IMR-90 (cell line): ENCODE data around the gene TGFBR2. TPM values are rescaled to one million over a fixed set of nuclear protein-coding genes. Genes with fewer than 3 reads are reported as not detected.

ENCODE experiments used
- ATAC-seq: fragments of 200-7000 bp; cut with Tn5 transposase; 2 replicates; pipeline ENCODE4 v1.9.1; 2020; ENCODE audit warnings: low read depth, mild to moderate bottlenecking, moderate library complexity
- BruUV-seq: library from RNA; stranded (reverse); fragments of 400-500 nt; replicated peaks from 2 replicates; lab custom pipeline; 2021; lab: Mats Ljungman, UMichigan
- CTCF ChIA-PET: fragments of 300-600 bp; formaldehyde crosslinking; extraction: SDS; loops from one replicate; lab custom pipeline; 2021; ENCODE audit warnings: antibody characterized with exemption; lab: Yijun Ruan, JAX
- POLR2A ChIA-PET: fragments of 300-600 bp; sonication (Branson Sonifier 250); formaldehyde crosslinking; loops from one replicate; lab custom pipeline; 2022; ENCODE audit warnings: antibody characterized with exemption; ENCODE audit not compliant: unreplicated experiment; lab: Charles Lee
- DNase-seq: peaks from one replicate; pipeline ENCODE4 v3.0.0; 2013
- H2AFZ ChIP-seq: replicated peaks from 2 replicates; pipeline ENCODE3; 2013; ENCODE audit warnings: low read length, mild to moderate bottlenecking; ENCODE audit not compliant: poor library complexity
- H2AK5ac ChIP-seq: 2 replicates; pipeline ENCODE4 v1.6.1; 2013; ENCODE audit warnings: low read depth, low read length, inconsistent platforms
- H2AK9ac ChIP-seq: replicated peaks from 2 replicates; pipeline ENCODE3; 2013; ENCODE audit warnings: mild to moderate bottlenecking, low read depth, low read length, moderate library complexity; ENCODE audit not compliant: poor library complexity
- H2BK120ac ChIP-seq: 2 replicates; pipeline ENCODE4 v1.6.1; 2013; ENCODE audit warnings: low read depth, low read length, inconsistent platforms
- H2BK15ac ChIP-seq: 3 replicates; pipeline ENCODE4 v1.6.1; 2013; ENCODE audit warnings: low read depth, low read length, inconsistent platforms
- H2BK20ac ChIP-seq: 2 replicates; pipeline ENCODE4 v1.6.1; 2013; ENCODE audit warnings: low read depth, mild to moderate bottlenecking, inconsistent platforms, low read length, moderate library complexity
- H2BK5ac ChIP-seq: 2 replicates; pipeline ENCODE4 v1.6.1; 2013; ENCODE audit warnings: mild to moderate bottlenecking, low read depth, low read length, inconsistent platforms; ENCODE audit not compliant: poor library complexity, severe bottlenecking
- H3K14ac ChIP-seq: replicated peaks from 2 replicates; pipeline ENCODE4 v1.6.1; 2013; ENCODE audit warnings: low read depth, low read length, inconsistent platforms
- H3K18ac ChIP-seq: 2 replicates; pipeline ENCODE4 v1.6.1; 2013; ENCODE audit warnings: low read depth, low read length, control low read depth
- H3K23ac ChIP-seq: 2 replicates; pipeline ENCODE4 v1.6.1; 2013; ENCODE audit warnings: low read depth, low read length, inconsistent platforms
- H3K27ac ChIP-seq: 2 replicates; pipeline ENCODE4 v1.5.1; 2013; ENCODE audit warnings: mild to moderate bottlenecking, control low read depth, low read length; ENCODE audit not compliant: insufficient read depth
- H3K27me3 ChIP-seq: 2 replicates; pipeline ENCODE4 v1.6.1; 2013; ENCODE audit warnings: low read length; ENCODE audit not compliant: control insufficient read depth, insufficient read depth
- H3K36me3 ChIP-seq: 2 replicates; pipeline ENCODE4 v1.6.1; 2013; ENCODE audit warnings: low read length, mixed read lengths; ENCODE audit not compliant: control insufficient read depth, insufficient read depth
- H3K4ac ChIP-seq: 2 replicates; pipeline ENCODE4 v1.6.1; 2013; ENCODE audit warnings: low read depth, low read length, inconsistent platforms
- H3K4me1 ChIP-seq: 2 replicates; pipeline ENCODE4 v1.6.1; 2013; ENCODE audit warnings: low read length, mixed read lengths; ENCODE audit not compliant: control insufficient read depth, insufficient read depth
- H3K4me2 ChIP-seq: 2 replicates; pipeline ENCODE4 v1.6.1; 2013; ENCODE audit warnings: low read depth, mild to moderate bottlenecking, control low read depth, low read length, moderate library complexity
- H3K4me3 ChIP-seq: 2 replicates; pipeline ENCODE4 v1.5.1; 2013; ENCODE audit warnings: low read depth, mild to moderate bottlenecking, control low read depth, low read length, moderate library complexity; ENCODE audit not compliant: insufficient read depth
- H3K56ac ChIP-seq: 2 replicates; pipeline ENCODE4 v1.6.1; 2013; ENCODE audit warnings: low read length, inconsistent platforms; ENCODE audit not compliant: insufficient read depth; ENCODE audit errors: extremely low read depth
- H3K79me1 ChIP-seq, 2 experiments: 2 replicates each; pipeline ENCODE4 v1.6.1; 2013; ENCODE audit warnings: low read length in 2 of 2, inconsistent platforms in 1 of 2, low read depth in 1 of 2
- H3K9ac ChIP-seq: 2 replicates; pipeline ENCODE4 v1.6.1; 2013; ENCODE audit warnings: low read depth, low read length, control low read depth
- H3K9me1 ChIP-seq: 2 replicates; pipeline ENCODE4 v1.6.1; 2013; ENCODE audit warnings: low read length, inconsistent platforms; ENCODE audit not compliant: insufficient read depth
- H3K9me3 ChIP-seq: 2 replicates; pipeline ENCODE4 v1.6.1; 2013; ENCODE audit warnings: low read length; ENCODE audit not compliant: control insufficient read depth, insufficient read depth
- H4K20me1 ChIP-seq: 2 replicates; pipeline ENCODE4 v1.6.1; 2013; ENCODE audit warnings: low read length, inconsistent platforms; ENCODE audit not compliant: insufficient read depth
- H4K5ac ChIP-seq: 2 replicates; pipeline ENCODE4 v1.6.1; 2013; ENCODE audit warnings: mild to moderate bottlenecking, low read depth, low read length, control low read depth
- H4K8ac ChIP-seq, 2 experiments: 2 replicates each; pipeline ENCODE4 v1.6.1; 2013; ENCODE audit warnings: low read depth in 2 of 2, low read length in 2 of 2, control low read depth in 1 of 2, inconsistent platforms in 1 of 2
- H4K91ac ChIP-seq: 2 replicates; pipeline ENCODE4 v1.6.1; 2013; ENCODE audit warnings: low read depth, low read length, inconsistent platforms; ENCODE audit not compliant: insufficient read depth
- BHLHE40 ChIP-seq: fragments of 150-350 bp; IDR thresholded peaks from 2 replicates; pipeline ENCODE4 v1.6.1; 2016; ENCODE audit warnings: mild to moderate bottlenecking, low read depth, low read length
- CEBPB ChIP-seq: IDR thresholded peaks from 2 replicates; pipeline ENCODE4 v1.6.1; 2012; ENCODE audit warnings: low read depth, low read length, improper control_type of control experiment
- RFX5 ChIP-seq: IDR thresholded peaks from 2 replicates; pipeline ENCODE4 v1.8.0; 2012; ENCODE audit warnings: low read depth, mild to moderate bottlenecking, low read length, moderate library complexity
- WGBS, 2 experiments: methylation state at CpG; one replicate each; pipeline versions ENCODE4 v1.1.5 to v1.1.7; 2013; ENCODE audit warnings: missing lambda C conversion rate in 2 of 2; ENCODE audit not compliant: insufficient read length in 1 of 2; ENCODE audit errors: extremely low coverage in 2 of 2; 5-methylcytosine and 5-hydroxymethylcytosine counted together
- dilution Hi-C: fragments of 300-500 bp; cut with HindIII; formaldehyde crosslinking; loops from one replicate; pipeline ENCODE4 v1.14.3; 2018; ENCODE audit warnings: low sequenced_read_pairs; ENCODE audit not compliant: unreplicated experiment
- in situ Hi-C: fragments of 300-500 bp; cut with MboI; formaldehyde crosslinking; loops from 3 replicates; pipeline ENCODE4 v1.14.3; 2019; ENCODE audit warnings: low sequenced_read_pairs, inconsistent platforms, mixed read lengths
- intact Hi-C: fragments of 100-400 bp; cut with micrococcal nuclease; formaldehyde crosslinking; loops from 2 replicates; pipeline ENCODE4 v1.10.0; 2022
- polyA plus RNA-seq, 3 experiments: library from polyadenylated mRNA; depleted of rRNA; stranded (reverse); fragments of >200 nt; gene quantifications; 2 replicates each; pipeline ENCODE4 v1.2.3, GENCODE V29; 2012; ENCODE audit warnings: low replicate concordance in 1 of 3
- total RNA-seq: library from RNA; depleted of rRNA; stranded (reverse); fragments of >200 nt; gene quantifications from 2 replicates; pipeline ENCODE4 v1.2.3, GENCODE V29; 2012

TGFBR2 gene
- total and polyA plus RNA-seq, 2 of the 4 experiments (the other 2 are of a cell fraction) = 63.7 to 87.5 TPM

DNA sequence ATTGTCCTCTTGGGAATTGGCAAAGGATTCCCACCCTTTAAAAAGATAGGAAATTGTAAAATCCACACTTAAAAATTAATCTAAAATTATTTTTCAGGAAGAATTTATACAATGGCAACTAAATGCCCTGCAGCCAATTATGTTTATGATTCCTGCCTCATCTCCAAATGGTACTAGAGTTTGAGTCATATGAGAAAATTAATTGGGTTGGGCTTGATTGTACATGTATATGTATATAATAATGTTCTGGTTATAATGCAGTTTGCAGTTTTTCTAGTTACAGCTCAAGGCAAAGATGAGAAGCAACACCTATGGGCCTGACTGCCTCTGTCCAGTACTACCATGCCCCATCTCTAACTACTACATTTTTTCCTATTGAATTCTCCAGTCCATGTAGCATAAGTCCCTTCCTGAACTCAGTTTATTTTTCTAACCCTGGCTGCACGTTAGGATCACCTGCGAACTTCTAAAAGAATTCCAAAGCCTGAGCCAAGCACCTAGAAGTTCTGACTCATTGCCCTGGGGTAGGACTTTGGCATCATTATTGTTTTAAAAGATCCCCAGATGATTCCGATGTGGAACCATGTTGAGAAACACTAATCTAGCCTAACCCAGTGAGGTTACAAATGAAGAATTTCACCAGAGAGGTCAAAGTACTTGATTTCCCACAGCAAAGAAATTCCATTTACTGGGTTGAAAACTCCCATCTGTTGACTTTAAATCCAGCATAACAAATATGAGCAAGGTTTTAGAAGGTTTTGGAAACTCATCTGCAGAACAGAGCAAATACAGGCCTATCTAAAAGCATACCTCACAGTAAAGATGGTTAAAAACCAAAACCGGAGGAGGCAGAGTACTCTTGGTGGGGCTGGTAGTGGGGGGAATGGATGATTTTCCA lies 19.4 kb downstream of the TGFBR2 start:
- peaks cover 13% of the 10 kb centered on the region for H3K9me1 ChIP-seq
- WGBS, 2 experiments = 20% methylated on average over 1 of the region's 4 CpGs; no CpG with 5 or more reads in 1 of the 2 experiments
- H2BK120ac ChIP-seq = no peak overlapping the region
- H4K5ac ChIP-seq = peak overlapping the region; percentile 49
- H3K14ac ChIP-seq = no peak overlapping the region
- ChIA-PET POLR2A (no interaction called here), CTCF (no interaction called here)
- H2AFZ ChIP-seq = no peak overlapping the region
- no peaks in the 10 kb centered on the region for H3K27me3 ChIP-seq
- peak overlapping the region; percentile 90 for H3K18ac ChIP-seq
- TF ChIP-seq CEBPB (peak; percentile 54; the same call in 1 of the 2 replicates), RFX5 (no peak), BHLHE40 (peak; percentile 73)
- intact Hi-C loops = no loop called here
- peak overlapping the region; percentile 64; the same call in 1 of the 2 replicates for H3K23ac ChIP-seq
- peaks cover 13% of the 10 kb centered on the region for H3K4me1 ChIP-seq
- H2BK15ac ChIP-seq = no peak overlapping the region; the same call in 2 of the 3 replicates
- dilution Hi-C loops = no loop called here
- H2AK5ac ChIP-seq = no peak overlapping the region; the same call in 1 of the 2 replicates
- ATAC-seq (peak; percentile 63), DNase-seq (peak; percentile 88)
- peak overlapping the region; percentile 50 to 66; a peak in 1 of 4 replicates for H4K8ac ChIP-seq
- no peak overlapping the region for H3K56ac ChIP-seq
- H3K9ac ChIP-seq = no peak overlapping the region
- H2BK20ac ChIP-seq = 0 out of 2 replicates have a peak overlapping the region, but pooled peaks have one; percentile 29
- BruUV-seq = no TSS peak
- peak overlapping the region; percentile 70; the same call in 1 of the 2 replicates for H3K27ac ChIP-seq
- no peak overlapping the region for H2AK9ac ChIP-seq
- H2BK5ac ChIP-seq = peak overlapping the region; percentile 49
- peaks cover 12% of the 10 kb centered on the region; the same call in 1 of the 2 replicates for H4K20me1 ChIP-seq
- peak overlapping the region; percentile 80 for H3K4ac ChIP-seq
- peaks cover 3% of the 10 kb centered on the region for H3K9me3 ChIP-seq
- H4K91ac ChIP-seq = 0 out of 2 replicates have a peak overlapping the region, but pooled peaks have one; percentile 63
- in situ Hi-C loops = no loop called here
- H3K4me3 ChIP-seq = no peak overlapping the region
- H3K79me1 ChIP-seq = peaks cover 40 to 81% of the 10 kb centered on the region in 2 experiments
- no peak overlapping the region for H3K4me2 ChIP-seq
- peaks cover 7% of the 10 kb centered on the region; the same call in 1 of the 2 replicates for H3K36me3 ChIP-seq
